Naive B cell (primary cell): ENCODE results near the gene ARHGAP32. TPM values are rescaled to one million over a fixed set of nuclear protein-coding genes. Genes with fewer than 3 reads are reported as not detected.

Experiments
- ATAC-seq, 2 donors: fragments of 150-1000 bp; cut with Tn5 transposase; 2 replicates each; pipeline ENCODE4 v1.10.0; 2021; ENCODE audit warnings: low read depth in 2 of 2, mild to moderate bottlenecking in 2 of 2, moderate library complexity in 2 of 2
- DNase-seq: peaks from one replicate; pipeline ENCODE4 v3.0.0; 2022
- H3K27ac Mint-ChIP-seq, 6 donors: one replicate each; pipeline ENCODE4 v1.8.0; 2020 to 2022; ENCODE audit warnings: mild to moderate bottlenecking in 6 of 6, mixed read lengths in 6 of 6, moderate library complexity in 5 of 6, inconsistent platforms in 2 of 6
- H3K27me3 Mint-ChIP-seq, 3 donors: one replicate each; pipeline ENCODE4 v1.8.0; 2021 to 2022; ENCODE audit warnings: mixed read lengths in 3 of 3, mild to moderate bottlenecking in 1 of 3
- H3K36me3 Mint-ChIP-seq, 2 donors: one replicate each; pipeline ENCODE4 v1.8.0; 2020 to 2022; ENCODE audit warnings: mixed read lengths in 2 of 2, inconsistent platforms in 1 of 2, mild to moderate bottlenecking in 1 of 2
- H3K4me1 Mint-ChIP-seq, 3 donors: one replicate each; pipeline ENCODE4 v1.8.0; 2020 to 2022; ENCODE audit warnings: mixed read lengths in 3 of 3, inconsistent platforms in 1 of 3, mild to moderate bottlenecking in 1 of 3, moderate library complexity in 1 of 3
- H3K4me3 Mint-ChIP-seq, 8 donors: one replicate each; pipeline ENCODE4 v1.8.0; 2020 to 2022; ENCODE audit warnings: mild to moderate bottlenecking in 8 of 8, mixed read lengths in 8 of 8, moderate library complexity in 8 of 8, inconsistent platforms in 2 of 8
- H3K9me3 Mint-ChIP-seq, 7 donors: one replicate each; pipeline ENCODE4 v1.8.0; 2020 to 2022; ENCODE audit warnings: mixed read lengths in 7 of 7, mild to moderate bottlenecking in 5 of 7, inconsistent platforms in 2 of 7, moderate library complexity in 1 of 7
- polyA plus RNA-seq, 6 donors: library from polyadenylated mRNA; unstranded; fragments of 300-500 nt; fragmentation: Illumina TruSeq; gene quantifications; one replicate each; pipeline ENCODE4 v1.2.3, GENCODE V29; 2021; ENCODE audit warnings: low read depth in 6 of 6

Gene ARHGAP32
- polyA plus RNA-seq, 6 donors from 2014 or later, result 0.91 to 5.0 (median 2.8) TPM

- ATAC-seq, result no peak
- H3K36me3 Mint-ChIP-seq, result peaks cover 0 to 9% of the 10 kb centered on the region in 2 donors
Observed at GRCh38 chr11:128934926-128935325, 257.2 kb downstream of the ARHGAP32 start.

GRCh38 chr11:128934351-128934750 is 257.8 kb downstream of the ARHGAP32 start:
- Mint-ChIP-seq H3K4me3 (no peak overlapping the region), H3K36me3 (peaks cover 0 to 9% of the 10 kb centered on the region in 2 donors), H3K27me3 (peaks cover 15 to 42% (median 33%) of the 10 kb centered on the region in 3 donors), H3K9me3 (peaks cover 0 to 10% (median 5%) of the 10 kb centered on the region in 7 donors), H3K27ac (no peak overlapping the region), H3K4me1 (peaks cover 4 to 8% (median 5%) of the 10 kb centered on the region in 3 donors)
- DNase-seq (no peak), ATAC-seq (no peak)

More at GRCh38 chr11:128934926-128935325, 257.2 kb downstream of the ARHGAP32 start:
- Mint-ChIP-seq H3K4me3 (no peak overlapping the region), H3K27ac (peak overlapping the region in 1 of 6 donors; percentile 27), H3K27me3 (peaks cover 15 to 36% (median 33%) of the 10 kb centered on the region in 3 donors), H3K4me1 (peaks cover 0 to 2% (median 0%) of the 10 kb centered on the region in 3 donors), H3K9me3 (peaks cover 0 to 10% (median 5%) of the 10 kb centered on the region in 7 donors)
- no peak for DNase-seq

- Mint-ChIP-seq H3K9me3 (peaks cover 0 to 10% (median 5%) of the 10 kb centered on the region in 7 donors), H3K27me3 (peaks cover 9 to 37% (median 30%) of the 10 kb centered on the region in 3 donors), H3K4me1 (peaks cover 7 to 13% (median 12%) of the 10 kb centered on the region in 3 donors), H3K27ac (no peak overlapping the region), H3K36me3 (peaks cover 0 to 9% of the 10 kb centered on the region in 2 donors), H3K4me3 (peak overlapping the region in 1 of 8 donors; percentile 3)
- ATAC-seq, result no peak
- no peak for DNase-seq
Observed at GRCh38 chr11:128933481-128934178, 258.5 kb downstream of the ARHGAP32 start.

GRCh38 chr11:128931668-128932067 is 260.5 kb downstream of the ARHGAP32 start:
- H3K27me3 Mint-ChIP-seq, result peaks cover 11 to 48% (median 33%) of the 10 kb centered on the region in 3 donors
- peaks cover 16 to 22% (median 22%) of the 10 kb centered on the region in 3 donors for H3K4me1 Mint-ChIP-seq
- H3K9me3 Mint-ChIP-seq, result peaks cover 0 to 10% (median 5%) of the 10 kb centered on the region in 7 donors
- H3K4me3 Mint-ChIP-seq, result no peak overlapping the region
- no peak overlapping the region for H3K27ac Mint-ChIP-seq
- ATAC-seq (no peak), DNase-seq (no peak)
- H3K36me3 Mint-ChIP-seq, result peaks cover 0 to 9% of the 10 kb centered on the region in 2 donors

GRCh38 chr11:128931066-128931465 is 261.1 kb downstream of the ARHGAP32 start:
- H3K4me3 Mint-ChIP-seq, result peak overlapping the region in 1 of 8 donors; percentile 44
- no peak overlapping the region for H3K27ac Mint-ChIP-seq
- peaks cover 16 to 22% (median 22%) of the 10 kb centered on the region in 3 donors for H3K4me1 Mint-ChIP-seq
- DNase-seq (no peak), ATAC-seq (no peak)
- peaks cover 0 to 10% (median 5%) of the 10 kb centered on the region in 7 donors for H3K9me3 Mint-ChIP-seq
- peaks cover 0 to 9% of the 10 kb centered on the region in 2 donors for H3K36me3 Mint-ChIP-seq
- peaks cover 11 to 52% (median 36%) of the 10 kb centered on the region in 3 donors for H3K27me3 Mint-ChIP-seq

- Mint-ChIP-seq H3K9me3 (peaks cover 0 to 10% (median 5%) of the 10 kb centered on the region in 7 donors), H3K4me1 (peaks cover 16 to 22% (median 22%) of the 10 kb centered on the region in 3 donors), H3K27ac (peak overlapping the region in 2 of 6 donors; percentile 21 to 53), H3K36me3 (peaks cover 0 to 9% of the 10 kb centered on the region in 2 donors), H3K27me3 (peaks cover 11 to 60% (median 36%) of the 10 kb centered on the region in 3 donors), H3K4me3 (peak overlapping the region in 2 of 8 donors; percentile 15 to 38)
- ATAC-seq (no peak), DNase-seq (no peak)
Observed at GRCh38 chr11:128929991-128930390, 262.1 kb downstream of the ARHGAP32 start.

GRCh38 chr11:128929468-128929867 is 262.7 kb downstream of the ARHGAP32 start:
- Mint-ChIP-seq H3K4me3 (peak overlapping the region in 3 of 8 donors; percentile 25 to 73 (median 40)), H3K4me1 (peaks cover 16 to 22% (median 22%) of the 10 kb centered on the region in 3 donors), H3K27ac (peak overlapping the region in 2 of 6 donors; percentile 21 to 23), H3K27me3 (peaks cover 11 to 63% (median 40%) of the 10 kb centered on the region in 3 donors), H3K36me3 (peaks cover 0 to 9% of the 10 kb centered on the region in 2 donors), H3K9me3 (peaks cover 0 to 10% (median 5%) of the 10 kb centered on the region in 7 donors)
- no peak for ATAC-seq
- no peak for DNase-seq

GRCh38 chr11:128928400-128928799 is 263.7 kb downstream of the ARHGAP32 start:
- H3K36me3 Mint-ChIP-seq, result no peaks in the 10 kb centered on the region
- H3K27ac Mint-ChIP-seq, result peak overlapping the region in 4 of 6 donors; percentile 13 to 33 (median 24)
- H3K4me3 Mint-ChIP-seq, result peak overlapping the region in 6 of 8 donors; percentile 45 to 70 (median 53)
- peaks cover 15 to 63% (median 37%) of the 10 kb centered on the region in 3 donors for H3K27me3 Mint-ChIP-seq
- H3K4me1 Mint-ChIP-seq, result peaks cover 16 to 22% (median 22%) of the 10 kb centered on the region in 3 donors
- peaks cover 0 to 4% (median 0%) of the 10 kb centered on the region in 7 donors for H3K9me3 Mint-ChIP-seq
- peak; percentile 54 for DNase-seq
- peak; percentile 93 to 96 for ATAC-seq

GRCh38 chr11:128927683-128928336 is 264.3 kb downstream of the ARHGAP32 start:
- peak overlapping the region in 6 of 8 donors; percentile 45 to 70 (median 58) for H3K4me3 Mint-ChIP-seq
- H3K4me1 Mint-ChIP-seq, result peaks cover 16 to 22% (median 22%) of the 10 kb centered on the region in 3 donors
- H3K9me3 Mint-ChIP-seq, result peaks cover 0 to 4% (median 0%) of the 10 kb centered on the region in 7 donors
- peaks cover 15 to 65% (median 35%) of the 10 kb centered on the region in 3 donors for H3K27me3 Mint-ChIP-seq
- DNase-seq, result no peak
- H3K36me3 Mint-ChIP-seq, result no peaks in the 10 kb centered on the region
- no peak for ATAC-seq
- H3K27ac Mint-ChIP-seq, result peak overlapping the region in 2 of 6 donors; percentile 27 to 33

- Mint-ChIP-seq H3K9me3 (peaks cover 0 to 4% (median 0%) of the 10 kb centered on the region in 7 donors), H3K36me3 (no peaks in the 10 kb centered on the region), H3K27ac (no peak overlapping the region), H3K4me3 (peak overlapping the region in 1 of 8 donors; percentile 66), H3K4me1 (peaks cover 16 to 22% (median 22%) of the 10 kb centered on the region in 3 donors), H3K27me3 (peaks cover 14 to 72% (median 35%) of the 10 kb centered on the region in 3 donors)
- ATAC-seq, result no peak
- DNase-seq, result no peak
Observed at GRCh38 chr11:128927108-128927461, 265.0 kb downstream of the ARHGAP32 start.

GRCh38 chr11:128926437-128927107 is 265.6 kb downstream of the ARHGAP32 start:
- DNase-seq (no peak), ATAC-seq (no peak)
- no peak overlapping the region for H3K27ac Mint-ChIP-seq
- no peaks in the 10 kb centered on the region for H3K36me3 Mint-ChIP-seq
- H3K4me1 Mint-ChIP-seq, result peaks cover 16 to 22% (median 22%) of the 10 kb centered on the region in 3 donors
- H3K9me3 Mint-ChIP-seq, result peaks cover 0 to 4% (median 0%) of the 10 kb centered on the region in 7 donors
- H3K27me3 Mint-ChIP-seq, result peaks cover 9 to 72% (median 35%) of the 10 kb centered on the region in 3 donors
- H3K4me3 Mint-ChIP-seq, result no peak overlapping the region

- Mint-ChIP-seq H3K36me3 (no peaks in the 10 kb centered on the region), H3K9me3 (peaks cover 0 to 2% (median 0%) of the 10 kb centered on the region in 7 donors), H3K27me3 (peaks cover 8 to 74% (median 36%) of the 10 kb centered on the region in 3 donors), H3K27ac (no peak overlapping the region), H3K4me1 (peaks cover 16 to 22% (median 22%) of the 10 kb centered on the region in 3 donors), H3K4me3 (no peak overlapping the region)
- ATAC-seq, result no peak
- DNase-seq, result no peak
Observed at GRCh38 chr11:128926000-128926399, 266.1 kb downstream of the ARHGAP32 start.

- DNase-seq, result no peak
- peaks cover 16 to 22% (median 22%) of the 10 kb centered on the region in 3 donors for H3K4me1 Mint-ChIP-seq
- no peaks in the 10 kb centered on the region for H3K36me3 Mint-ChIP-seq
- ATAC-seq, result no peak
- no peaks in the 10 kb centered on the region for H3K9me3 Mint-ChIP-seq
- no peak overlapping the region for H3K27ac Mint-ChIP-seq
- H3K4me3 Mint-ChIP-seq, result no peak overlapping the region
- peaks cover 12 to 80% (median 38%) of the 10 kb centered on the region in 3 donors for H3K27me3 Mint-ChIP-seq
Observed at GRCh38 chr11:128925250-128925600, 266.9 kb downstream of the ARHGAP32 start.
